Right atrium auricular region (tissue), 2 donors: ENCODE data around the gene ST6GAL1. TPM values are rescaled to one million over a fixed set of nuclear protein-coding genes. Genes with fewer than 3 reads are reported as not detected.

Experiments
- DNase-seq: peaks from one replicate; pipeline ENCODE4 v3.0.0-alpha.2; 2019; ENCODE audit warnings: low spot score
- H3K27ac ChIP-seq, 2 donors: fragments of 200-600 bp; sonication (generic); 1 replicate in 1 of 2; 2 replicates in 1 of 2; pipeline ENCODE4 v1.5.1; 2016 to 2019
- H3K27me3 ChIP-seq, 2 donors: fragments of 200-600 bp; sonication (generic); one replicate each; pipeline versions ENCODE4 v1.5.1 to v1.6.0; 2017 to 2019
- H3K36me3 ChIP-seq: fragments of 200-600 bp; sonication (generic); one replicate; pipeline ENCODE4 v1.5.1; 2016
- H3K4me1 ChIP-seq, 2 donors: fragments of 200-600 bp; sonication (generic); one replicate each; pipeline versions ENCODE4 v1.5.1 to v1.6.0; 2017 to 2019
- H3K4me3 ChIP-seq, 2 donors: fragments of 200-600 bp; sonication (generic); 1 replicate in 1 of 2; 2 replicates in 1 of 2; pipeline ENCODE4 v1.5.1; 2017 to 2019; ENCODE audit warnings: mild to moderate bottlenecking in 1 of 2, moderate library complexity in 1 of 2
- H3K9me3 ChIP-seq, 2 donors: fragments of 200-600 bp; sonication (generic); one replicate each; pipeline ENCODE4 v1.5.1; 2019
- total RNA-seq, 2 donors: library from RNA; depleted of rRNA; stranded (reverse); fragments of >200 nt; gene quantifications; one replicate each; pipeline ENCODE4 v1.1.0, GENCODE V29; 2016
- TF ChIP-seq, protein P1 (sequence below), 2 donors: fragments of 200-600 bp; sonication (generic); IDR thresholded peaks; one replicate each; pipeline ENCODE4 v1.5.1; 2019; ENCODE audit warnings: antibody characterized with exemption in 2 of 2

ST6GAL1 gene
- total RNA-seq, 2 donors from 2014 or later = 55.1 to 94.3 TPM

DNA sequence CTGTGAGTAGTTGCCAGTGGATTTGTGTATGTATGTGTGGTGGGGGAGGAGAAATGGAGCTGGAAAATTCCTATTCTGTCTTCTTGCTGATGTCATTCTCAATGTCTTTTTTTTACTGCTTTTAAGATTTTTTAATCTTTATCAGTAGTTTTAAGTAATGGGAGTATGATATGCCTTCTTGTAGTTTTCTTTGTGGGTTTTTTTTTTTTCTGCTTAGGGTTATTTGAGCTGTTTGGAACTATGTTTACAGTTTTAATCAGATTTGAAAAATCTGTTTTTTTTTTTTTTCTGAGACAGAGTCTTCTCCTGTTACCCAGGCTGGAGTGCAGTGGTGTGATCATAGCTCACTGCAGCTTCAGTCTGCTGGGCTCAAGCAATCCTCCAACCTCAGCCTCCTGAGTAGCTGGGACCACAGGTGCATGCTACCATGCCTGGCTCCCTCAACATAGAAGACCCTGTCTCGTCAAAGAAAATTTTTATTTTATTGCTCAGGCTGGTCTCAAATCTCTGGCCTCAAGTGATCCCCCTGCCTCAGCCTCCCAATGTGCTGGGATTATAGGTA, 171.8 kb downstream of the ST6GAL1 start:
- TF ChIP-seq, protein P1, sequence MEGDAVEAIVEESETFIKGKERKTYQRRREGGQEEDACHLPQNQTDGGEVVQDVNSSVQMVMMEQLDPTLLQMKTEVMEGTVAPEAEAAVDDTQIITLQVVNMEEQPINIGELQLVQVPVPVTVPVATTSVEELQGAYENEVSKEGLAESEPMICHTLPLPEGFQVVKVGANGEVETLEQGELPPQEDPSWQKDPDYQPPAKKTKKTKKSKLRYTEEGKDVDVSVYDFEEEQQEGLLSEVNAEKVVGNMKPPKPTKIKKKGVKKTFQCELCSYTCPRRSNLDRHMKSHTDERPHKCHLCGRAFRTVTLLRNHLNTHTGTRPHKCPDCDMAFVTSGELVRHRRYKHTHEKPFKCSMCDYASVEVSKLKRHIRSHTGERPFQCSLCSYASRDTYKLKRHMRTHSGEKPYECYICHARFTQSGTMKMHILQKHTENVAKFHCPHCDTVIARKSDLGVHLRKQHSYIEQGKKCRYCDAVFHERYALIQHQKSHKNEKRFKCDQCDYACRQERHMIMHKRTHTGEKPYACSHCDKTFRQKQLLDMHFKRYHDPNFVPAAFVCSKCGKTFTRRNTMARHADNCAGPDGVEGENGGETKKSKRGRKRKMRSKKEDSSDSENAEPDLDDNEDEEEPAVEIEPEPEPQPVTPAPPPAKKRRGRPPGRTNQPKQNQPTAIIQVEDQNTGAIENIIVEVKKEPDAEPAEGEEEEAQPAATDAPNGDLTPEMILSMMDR (IDR thresholded peaks at IDR 0.05) = no peak
- Histone ChIP-seq H3K27ac (peak overlapping the region; percentile 61 to 66), H3K4me3 (peak overlapping the region in 1 of 2 donors; percentile 27), H3K27me3 (no peaks in the 10 kb centered on the region), H3K36me3 (no peaks in the 10 kb centered on the region), H3K4me1 (peaks cover 0 to 46% of the 10 kb centered on the region in 2 donors), H3K9me3 (peaks cover 0 to 6% of the 10 kb centered on the region in 2 donors)
- DNase-seq = no peak

- TF ChIP-seq, protein P1 (IDR thresholded peaks at IDR 0.05) = no peak
- Histone ChIP-seq H3K9me3 (no peaks in the 10 kb centered on the region), H3K27me3 (no peaks in the 10 kb centered on the region), H3K4me1 (peaks cover 0 to 51% of the 10 kb centered on the region in 2 donors), H3K4me3 (no peak overlapping the region), H3K27ac (no peak overlapping the region), H3K36me3 (no peaks in the 10 kb centered on the region)
- DNase-seq = no peak
These were observed 172.9 kb downstream of the ST6GAL1 start for GRCh38 chr3:187103251-187103650.

- H3K36me3 ChIP-seq = no peaks in the 10 kb centered on the region
- no peak for DNase-seq
- no peaks in the 10 kb centered on the region for H3K9me3 ChIP-seq
- H3K27ac ChIP-seq = peak overlapping the region; percentile 61 to 73
- no peaks in the 10 kb centered on the region for H3K27me3 ChIP-seq
- peaks cover 0 to 51% of the 10 kb centered on the region in 2 donors for H3K4me1 ChIP-seq
- no peak overlapping the region for H3K4me3 ChIP-seq
- TF ChIP-seq, protein P1 (IDR thresholded peaks at IDR 0.05) = no peak
These were observed 174.0 kb downstream of the ST6GAL1 start for GRCh38 chr3:187104342-187104741.

GRCh38 chr3:187104933-187105332, 174.6 kb downstream of the ST6GAL1 start:
- peak; percentile 62 for DNase-seq
- peak overlapping the region; percentile 61 to 73 for H3K27ac ChIP-seq
- no peaks in the 10 kb centered on the region for H3K36me3 ChIP-seq
- TF ChIP-seq, protein P1 (IDR thresholded peaks at IDR 0.05) = no peak
- peaks cover 0 to 51% of the 10 kb centered on the region in 2 donors for H3K4me1 ChIP-seq
- H3K27me3 ChIP-seq = no peaks in the 10 kb centered on the region
- peak overlapping the region in 1 of 2 donors; percentile 12 for H3K4me3 ChIP-seq
- no peaks in the 10 kb centered on the region for H3K9me3 ChIP-seq

- Histone ChIP-seq H3K36me3 (no peaks in the 10 kb centered on the region), H3K9me3 (no peaks in the 10 kb centered on the region), H3K27me3 (no peaks in the 10 kb centered on the region), H3K4me3 (no peak overlapping the region), H3K27ac (peak overlapping the region; percentile 61 to 73), H3K4me1 (peaks cover 0 to 51% of the 10 kb centered on the region in 2 donors)
- TF ChIP-seq, protein P1 (IDR thresholded peaks at IDR 0.05) = no peak
- DNase-seq = no peak
These were observed 175.4 kb downstream of the ST6GAL1 start for GRCh38 chr3:187105700-187106099.

- TF ChIP-seq, protein P1 (IDR thresholded peaks at IDR 0.05) = no peak
- Histone ChIP-seq H3K4me1 (peaks cover 0 to 31% of the 10 kb centered on the region in 2 donors), H3K9me3 (no peaks in the 10 kb centered on the region), H3K36me3 (no peaks in the 10 kb centered on the region), H3K27ac (peak overlapping the region in 1 of 2 donors; percentile 13), H3K4me3 (no peak overlapping the region), H3K27me3 (no peaks in the 10 kb centered on the region)
- no peak for DNase-seq
These were observed 177.7 kb downstream of the ST6GAL1 start for GRCh38 chr3:187107989-187108388.
